ENCODE results near the gene EMC8. TPM values are rescaled to one million over a fixed set of nuclear protein-coding genes. Genes with fewer than 3 reads are reported as not detected.

The EMC8 gene
- total and polyA plus RNA-seq, 2 donors from 2014 or later: 20.9 to 24.7 TPM

DNA sequence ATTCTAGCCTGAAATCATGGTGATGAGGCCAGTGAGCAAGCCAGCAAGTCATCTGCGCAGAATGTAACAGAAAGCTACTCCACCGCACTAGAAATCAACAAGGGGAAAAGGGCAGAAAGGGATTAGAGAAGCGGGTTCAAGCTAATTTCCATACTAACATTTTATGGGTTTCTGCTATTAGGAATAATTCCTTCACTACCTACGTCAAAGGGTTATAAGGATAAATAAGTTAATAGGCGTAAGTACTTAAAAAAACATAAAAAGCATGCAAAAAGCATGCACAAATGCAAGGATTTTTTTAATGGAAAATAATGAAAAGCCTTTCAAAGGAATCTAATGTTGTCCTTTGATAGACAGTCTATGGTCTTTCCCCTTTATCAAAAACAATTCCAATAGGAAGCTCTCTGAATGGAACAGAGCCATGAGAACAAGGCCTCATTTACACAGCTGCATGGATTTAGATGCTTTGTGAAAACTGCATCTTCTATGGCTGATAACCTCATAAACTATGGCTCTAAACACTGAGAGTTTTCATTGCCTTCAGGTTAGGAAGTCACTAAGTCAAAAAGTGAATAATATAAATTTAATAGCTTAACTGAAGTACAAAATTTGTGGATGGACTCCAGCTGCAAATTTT lies 5.6 kb downstream of the EMC8 start:
- Histone ChIP-seq H3K4me3 (ENCODE audit: low read length in 3 of 3) (no peak overlapping the region), H3K27me3 (ENCODE audit: control insufficient read depth, insufficient read depth, low read length) (no peaks in the 10 kb centered on the region), H3K9ac (ENCODE audit: low read length in 3 of 3) (no peak overlapping the region), H3K36me3 (ENCODE audit: control insufficient read depth in 2 of 3, insufficient read depth in 3 of 3, low read length in 3 of 3) (peaks cover 0 to 15% (median 4%) of the 10 kb centered on the region in 3 donors), H3K9me3 (ENCODE audit: control insufficient read depth in 2 of 3, insufficient read depth in 1 of 3, low read length in 3 of 3) (no peaks in the 10 kb centered on the region), H3K27ac (ENCODE audit: low read depth in 2 of 2, low read length in 2 of 2) (no peak overlapping the region), H3K4me1 (ENCODE audit: control insufficient read depth in 2 of 3, insufficient read depth in 2 of 3, low read depth in 1 of 3, low read length in 3 of 3) (peaks cover 0 to 5% (median 0%) of the 10 kb centered on the region in 3 donors)
- intact Hi-C loops (cut with DNase I): no loop called here
- DNase-seq: no peak
- TF ChIP-seq CTCF (IDR thresholded peaks at IDR 0.05; ENCODE audit: borderline replicate concordance, extremely low read depth, insufficient read depth): no peak
- FAIRE-seq: no peak

GRCh38 chr16:85789773-85790172 lies 9.6 kb downstream of the EMC8 start:
- FAIRE-seq (no peak), DNase-seq (no peak)
- H3K36me3 ChIP-seq (ENCODE audit: control insufficient read depth in 2 of 3, insufficient read depth in 3 of 3, low read length in 3 of 3): peaks cover 0 to 25% (median 24%) of the 10 kb centered on the region in 3 donors
- TF ChIP-seq CTCF (IDR thresholded peaks at IDR 0.05; ENCODE audit: borderline replicate concordance, extremely low read depth, insufficient read depth): no peak
- H3K27me3 ChIP-seq (ENCODE audit: control insufficient read depth, insufficient read depth, low read length): no peaks in the 10 kb centered on the region
- H3K4me1 ChIP-seq (ENCODE audit: control insufficient read depth in 2 of 3, insufficient read depth in 2 of 3, low read depth in 1 of 3, low read length in 3 of 3): no peaks in the 10 kb centered on the region
- H3K9ac ChIP-seq (ENCODE audit: low read length in 3 of 3): no peak overlapping the region
- intact Hi-C loops (cut with DNase I): no loop called here
- H3K9me3 ChIP-seq (ENCODE audit: control insufficient read depth in 2 of 3, insufficient read depth in 1 of 3, low read length in 3 of 3): no peaks in the 10 kb centered on the region
- no peak overlapping the region for H3K4me3 ChIP-seq (ENCODE audit: low read length in 3 of 3)
- H3K27ac ChIP-seq (ENCODE audit: low read depth in 2 of 2, low read length in 2 of 2): no peak overlapping the region

- H3K9me3 ChIP-seq (ENCODE audit: control insufficient read depth in 2 of 3, insufficient read depth in 1 of 3, low read length in 3 of 3): no peaks in the 10 kb centered on the region
- H3K27me3 ChIP-seq (ENCODE audit: control insufficient read depth, insufficient read depth, low read length): no peaks in the 10 kb centered on the region
- no peak for TF ChIP-seq CTCF (IDR thresholded peaks at IDR 0.05; ENCODE audit: borderline replicate concordance, extremely low read depth, insufficient read depth)
- H3K36me3 ChIP-seq (ENCODE audit: control insufficient read depth in 2 of 3, insufficient read depth in 3 of 3, low read length in 3 of 3): peaks cover 0 to 26% (median 24%) of the 10 kb centered on the region in 3 donors
- no peak overlapping the region for H3K27ac ChIP-seq (ENCODE audit: low read depth in 2 of 2, low read length in 2 of 2)
- intact Hi-C loops (cut with DNase I): no loop called here
- DNase-seq (no peak), FAIRE-seq (no peak)
- no peak overlapping the region for H3K4me3 ChIP-seq (ENCODE audit: low read length in 3 of 3)
- H3K9ac ChIP-seq (ENCODE audit: low read length in 3 of 3): no peak overlapping the region
- no peaks in the 10 kb centered on the region for H3K4me1 ChIP-seq (ENCODE audit: control insufficient read depth in 2 of 3, insufficient read depth in 2 of 3, low read depth in 1 of 3, low read length in 3 of 3)
These were observed 10.5 kb downstream of the EMC8 start for GRCh38 chr16:85788819-85789218.

DNA sequence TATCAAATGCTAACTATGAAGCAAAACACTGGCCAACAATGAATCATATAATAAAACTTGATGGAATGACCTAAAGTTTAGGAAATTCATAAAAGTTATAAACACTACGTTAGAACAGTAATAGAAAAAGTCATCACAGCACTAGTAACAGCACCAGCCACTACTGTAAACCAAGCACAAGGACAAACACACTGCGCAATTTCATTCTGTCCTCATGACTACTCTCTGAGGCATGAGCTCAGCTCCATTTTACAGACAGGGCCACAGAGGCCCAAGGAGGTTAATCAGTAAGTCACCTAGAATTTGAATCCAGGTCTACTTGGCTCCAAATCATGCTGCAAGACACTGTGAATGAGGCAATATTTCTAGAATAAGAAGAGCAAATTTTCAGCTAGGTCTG lies 13.4 kb downstream of the EMC8 start:
- Histone ChIP-seq H3K9ac (ENCODE audit: low read length in 3 of 3) (no peak overlapping the region), H3K9me3 (ENCODE audit: control insufficient read depth in 2 of 3, insufficient read depth in 1 of 3, low read length in 3 of 3) (no peaks in the 10 kb centered on the region), H3K4me1 (ENCODE audit: control insufficient read depth in 2 of 3, insufficient read depth in 2 of 3, low read depth in 1 of 3, low read length in 3 of 3) (peaks cover 0 to 3% (median 0%) of the 10 kb centered on the region in 3 donors), H3K36me3 (ENCODE audit: control insufficient read depth in 2 of 3, insufficient read depth in 3 of 3, low read length in 3 of 3) (peaks cover 0 to 29% (median 19%) of the 10 kb centered on the region in 3 donors), H3K27ac (ENCODE audit: low read depth in 2 of 2, low read length in 2 of 2) (no peak overlapping the region), H3K4me3 (ENCODE audit: low read length in 3 of 3) (no peak overlapping the region), H3K27me3 (ENCODE audit: control insufficient read depth, insufficient read depth, low read length) (no peaks in the 10 kb centered on the region)
- intact Hi-C loops (cut with DNase I): no loop called here
- TF ChIP-seq CTCF (IDR thresholded peaks at IDR 0.05; ENCODE audit: borderline replicate concordance, extremely low read depth, insufficient read depth): no peak
- FAIRE-seq (no peak), DNase-seq (no peak)

Measured in kidney (tissue), 14 donors.